Measurements from ENCODE around the gene CHCHD6. TPM values are rescaled to one million over a fixed set of nuclear protein-coding genes. Genes with fewer than 3 reads are reported as not detected.

CHCHD6 gene
- total RNA-seq, 2 experiments from 2014 or later, result 16.6 to 21.2 TPM

- no peaks in the 10 kb centered on the region for H3K9me3 Mint-ChIP-seq
- H3K36me3 Mint-ChIP-seq (ENCODE audit: low read depth), result peaks cover 6% of the 10 kb centered on the region
- ATAC-seq (no peak), DNase-seq (no peak)
- H3K27me3 Mint-ChIP-seq, result no peaks in the 10 kb centered on the region
- ChIA-PET CTCF (no interaction called here), POLR2A (no interaction called here)
- no peak for TF ChIP-seq CTCF (IDR thresholded peaks at IDR 0.05)
- intact Hi-C loops (cut with micrococcal nuclease), result no loop called here
- H3K27ac Mint-ChIP-seq, result no peak overlapping the region
- no peak overlapping the region for H3K4me3 Mint-ChIP-seq
- peaks cover 2% of the 10 kb centered on the region for H3K4me1 Mint-ChIP-seq (ENCODE audit: low read depth)
Measured at GRCh38 chr3:126858887-126859286, 154.8 kb downstream of the CHCHD6 start.

- intact Hi-C loops (cut with micrococcal nuclease), result no loop called here
- Mint-ChIP-seq H3K4me3 (no peak overlapping the region), H3K27me3 (no peaks in the 10 kb centered on the region), H3K36me3 (ENCODE audit: low read depth) (peaks cover 4% of the 10 kb centered on the region), H3K27ac (no peak overlapping the region), H3K4me1 (ENCODE audit: low read depth) (peaks cover 2% of the 10 kb centered on the region), H3K9me3 (no peaks in the 10 kb centered on the region)
- ChIA-PET CTCF (no interaction called here), POLR2A (interaction anchor here (1.0 kb wide), 1 partner anchor 619 kb away, joined by 3 read pairs; no protein-coding TSS in a partner anchor)
- no peak for ATAC-seq
- TF ChIP-seq CTCF (IDR thresholded peaks at IDR 0.05), result no peak
- DNase-seq, result no peak
Measured at GRCh38 chr3:126859415-126860246, 155.6 kb downstream of the CHCHD6 start.

- intact Hi-C loops (cut with micrococcal nuclease), result no loop called here
Measured at GRCh38 chr3:126865736-126866135, 161.7 kb downstream of the CHCHD6 start.

GRCh38 chr3:126866175-126866759, 162.2 kb downstream of the CHCHD6 start:
- Mint-ChIP-seq H3K36me3 (ENCODE audit: low read depth) (peaks cover 12% of the 10 kb centered on the region), H3K4me3 (no peak overlapping the region), H3K27me3 (no peaks in the 10 kb centered on the region), H3K9me3 (no peaks in the 10 kb centered on the region), H3K4me1 (ENCODE audit: low read depth) (peaks cover 6% of the 10 kb centered on the region), H3K27ac (no peak overlapping the region)
- intact Hi-C loops (cut with micrococcal nuclease), result no loop called here
- ChIA-PET POLR2A (no interaction called here), CTCF (no interaction called here)
- no peak for DNase-seq
- no peak for TF ChIP-seq CTCF (IDR thresholded peaks at IDR 0.05)
- no peak for ATAC-seq

More at GRCh38 chr3:126865736-126866135, 161.7 kb downstream of the CHCHD6 start:
- Mint-ChIP-seq H3K27me3 (no peaks in the 10 kb centered on the region), H3K9me3 (no peaks in the 10 kb centered on the region), H3K4me1 (ENCODE audit: low read depth) (peaks cover 6% of the 10 kb centered on the region), H3K4me3 (no peak overlapping the region), H3K36me3 (ENCODE audit: low read depth) (peaks cover 12% of the 10 kb centered on the region), H3K27ac (no peak overlapping the region)
- CTCF ChIA-PET, result no interaction called here
- no peak for TF ChIP-seq CTCF (IDR thresholded peaks at IDR 0.05)
- POLR2A ChIA-PET, result no interaction called here
- ATAC-seq (no peak), DNase-seq (no peak)

GRCh38 chr3:126867190-126867862, 163.3 kb downstream of the CHCHD6 start:
- H3K36me3 Mint-ChIP-seq (ENCODE audit: low read depth), result peaks cover 12% of the 10 kb centered on the region
- peaks cover 6% of the 10 kb centered on the region for H3K4me1 Mint-ChIP-seq (ENCODE audit: low read depth)
- H3K27me3 Mint-ChIP-seq, result no peaks in the 10 kb centered on the region
- H3K4me3 Mint-ChIP-seq, result no peak overlapping the region
- DNase-seq, result no peak
- no peaks in the 10 kb centered on the region for H3K9me3 Mint-ChIP-seq
- no peak overlapping the region for H3K27ac Mint-ChIP-seq
- no peak for TF ChIP-seq CTCF (IDR thresholded peaks at IDR 0.05)
- ChIA-PET CTCF (no interaction called here), POLR2A (no interaction called here)
- no peak for ATAC-seq
- intact Hi-C loops (cut with micrococcal nuclease), result no loop called here

All from activated CD8-positive, alpha-beta T cell treated with anti-CD3 and anti-CD28 coated beads for 36 hours (primary cell).